CD8-positive, alpha-beta memory T cell (primary cell): ENCODE results near the gene FOXQ1. TPM values are rescaled to one million over a fixed set of nuclear protein-coding genes. Genes with fewer than 3 reads are reported as not detected.
"Not testable (repeated sequence)": the region's sequence is repeated elsewhere in the genome, so short reads cannot be mapped to it uniquely, and the experiment has no call there.

Source experiments
- CTCF ChIA-PET: fragments of 350-600 bp; sonication (Branson Sonifier 250); formaldehyde crosslinking; loops from one replicate; lab custom pipeline; 2021; ENCODE audit warnings: antibody characterized with exemption; lab: Charles Lee
- POLR2A ChIA-PET: fragments of 350-600 bp; sonication (Branson Sonifier 250); formaldehyde crosslinking; loops from one replicate; lab custom pipeline; 2021; ENCODE audit warnings: antibody characterized with exemption; lab: Charles Lee
- DNase-seq, 5 donors: peaks; one replicate each; pipeline versions ENCODE4 v3.0.0 to v3.0.0-alpha.2; 2020 to 2022; ENCODE audit warnings: mixed read lengths in 1 of 5
- H3K27ac ChIP-seq: one replicate; pipeline ENCODE4 v1.7.0; 2013; ENCODE audit warnings: low read depth, mild to moderate bottlenecking, low read length, moderate library complexity
- H3K27me3 ChIP-seq: 2 replicates; pipeline ENCODE4 v1.7.0; 2013; ENCODE audit warnings: low read length, mild to moderate bottlenecking; ENCODE audit not compliant: insufficient read depth, poor library complexity, severe bottlenecking
- H3K36me3 ChIP-seq: 2 replicates; pipeline ENCODE4 v1.7.0; 2013; ENCODE audit warnings: mild to moderate bottlenecking, low read length, moderate library complexity; ENCODE audit not compliant: insufficient read depth
- H3K4me1 ChIP-seq: 2 replicates; pipeline ENCODE4 v1.7.0; 2013; ENCODE audit warnings: mild to moderate bottlenecking, low read length, moderate library complexity; ENCODE audit not compliant: insufficient read depth
- H3K4me3 ChIP-seq: 2 replicates; pipeline ENCODE4 v1.7.0; 2013; ENCODE audit warnings: mild to moderate bottlenecking, low read length
- H3K9me3 ChIP-seq: 2 replicates; pipeline ENCODE4 v1.7.0; 2013; ENCODE audit warnings: mild to moderate bottlenecking, low read length
- H3K27ac Mint-ChIP-seq, 8 donors: one replicate each; pipeline ENCODE4 v1.8.0; 2020 to 2021; ENCODE audit warnings: mixed read lengths in 8 of 8, mild to moderate bottlenecking in 6 of 8, inconsistent platforms in 3 of 8, moderate library complexity in 3 of 8
- H3K27me3 Mint-ChIP-seq, 2 donors: one replicate each; pipeline ENCODE4 v1.8.0; 2020 to 2021; ENCODE audit warnings: mixed read lengths in 2 of 2, mild to moderate bottlenecking in 1 of 2, moderate library complexity in 1 of 2
- H3K36me3 Mint-ChIP-seq, 3 donors: one replicate each; pipeline ENCODE4 v1.8.0; 2020 to 2021; ENCODE audit warnings: mixed read lengths in 3 of 3, inconsistent platforms in 1 of 3, mild to moderate bottlenecking in 1 of 3
- H3K4me1 Mint-ChIP-seq, 3 donors: one replicate each; pipeline ENCODE4 v1.8.0; 2020 to 2021; ENCODE audit warnings: mixed read lengths in 3 of 3, inconsistent platforms in 1 of 3, mild to moderate bottlenecking in 1 of 3
- H3K4me3 Mint-ChIP-seq, 7 donors: one replicate each; pipeline ENCODE4 v1.8.0; 2020 to 2021; ENCODE audit warnings: mixed read lengths in 7 of 7, mild to moderate bottlenecking in 6 of 7, moderate library complexity in 4 of 7, inconsistent platforms in 2 of 7
- H3K9me3 Mint-ChIP-seq, 5 donors: one replicate each; pipeline ENCODE4 v1.8.0; 2020 to 2022; ENCODE audit warnings: mixed read lengths in 5 of 5, mild to moderate bottlenecking in 3 of 5, moderate library complexity in 2 of 5, inconsistent platforms in 1 of 5
- polyA plus RNA-seq: library from polyadenylated mRNA; unstranded; fragments of 300-500 nt; fragmentation: Illumina TruSeq; gene quantifications from one replicate; pipeline ENCODE4 v1.2.3, GENCODE V29; 2021
- total RNA-seq, 2 experiments: library from RNA; stranded (reverse); gene quantifications; one replicate each; pipeline ENCODE4 v1.2.3, GENCODE V29; 2021

FOXQ1 gene
- total and polyA plus RNA-seq, 3 experiments from 2014 or later = not detected

DNA sequence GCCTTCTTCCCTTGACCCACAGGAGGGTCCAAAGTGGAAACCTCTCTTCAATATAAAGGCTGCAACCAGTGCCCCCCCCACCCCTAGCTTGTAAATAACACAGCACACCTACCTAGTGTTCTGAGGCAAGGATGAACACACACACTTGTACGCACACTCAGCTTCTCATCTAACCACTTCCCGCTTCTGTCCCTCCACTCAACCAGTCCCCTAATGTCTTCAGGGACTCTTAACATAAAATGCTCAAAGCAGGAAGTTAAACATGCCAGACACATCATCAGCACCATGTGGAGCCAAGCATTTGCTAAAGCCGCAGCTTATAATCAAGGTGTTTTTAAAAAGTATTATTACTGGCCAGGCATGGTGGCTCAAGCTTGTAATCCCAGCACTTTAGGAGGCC, 35.3 kb downstream of the FOXQ1 start:
- no peak overlapping the region for H3K27ac ChIP-seq
- no peaks in the 10 kb centered on the region for H3K4me1 Mint-ChIP-seq
- H3K36me3 Mint-ChIP-seq = peaks cover 0 to 4% (median 0%) of the 10 kb centered on the region in 3 donors
- H3K9me3 ChIP-seq = no peaks in the 10 kb centered on the region
- ChIA-PET POLR2A (no interaction called here), CTCF (no interaction called here)
- peaks cover 27 to 36% (median 33%) of the 10 kb centered on the region in 5 donors for H3K9me3 Mint-ChIP-seq
- no peaks in the 10 kb centered on the region for H3K27me3 ChIP-seq
- no peak overlapping the region for H3K4me3 ChIP-seq
- H3K27ac Mint-ChIP-seq = no peak overlapping the region
- peaks cover 24 to 72% of the 10 kb centered on the region in 2 donors for H3K27me3 Mint-ChIP-seq
- no peak for DNase-seq
- H3K36me3 ChIP-seq = no peaks in the 10 kb centered on the region
- H3K4me3 Mint-ChIP-seq = no peak overlapping the region
- H3K4me1 ChIP-seq = no peaks in the 10 kb centered on the region

GRCh38 chr6:1348675-1349074, 36.8 kb downstream of the FOXQ1 start:
- H3K4me3 Mint-ChIP-seq = no peak overlapping the region
- peaks cover 29 to 49% (median 35%) of the 10 kb centered on the region in 5 donors for H3K9me3 Mint-ChIP-seq
- H3K4me1 Mint-ChIP-seq = no peaks in the 10 kb centered on the region
- no peaks in the 10 kb centered on the region for H3K27me3 ChIP-seq
- no peaks in the 10 kb centered on the region for H3K9me3 ChIP-seq
- ChIA-PET POLR2A (no interaction called here), CTCF (no interaction called here)
- H3K27ac Mint-ChIP-seq = no peak overlapping the region
- peaks cover 29 to 83% of the 10 kb centered on the region in 2 donors for H3K27me3 Mint-ChIP-seq
- no peak overlapping the region for H3K4me3 ChIP-seq
- no peak for DNase-seq
- peaks cover 0 to 4% (median 0%) of the 10 kb centered on the region in 3 donors for H3K36me3 Mint-ChIP-seq
- no peaks in the 10 kb centered on the region for H3K4me1 ChIP-seq
- H3K36me3 ChIP-seq = no peaks in the 10 kb centered on the region
- no peak overlapping the region for H3K27ac ChIP-seq

- Mint-ChIP-seq H3K27me3 (peaks cover 25 to 81% of the 10 kb centered on the region in 2 donors), H3K4me1 (no peaks in the 10 kb centered on the region), H3K4me3 (no peak overlapping the region), H3K9me3 (peaks cover 21 to 42% (median 29%) of the 10 kb centered on the region in 5 donors), H3K27ac (no peak overlapping the region), H3K36me3 (peaks cover 0 to 4% (median 0%) of the 10 kb centered on the region in 3 donors)
- no peak overlapping the region for H3K4me3 ChIP-seq
- no peak for DNase-seq
- ChIA-PET CTCF (no interaction called here), POLR2A (no interaction called here)
- no peaks in the 10 kb centered on the region for H3K27me3 ChIP-seq
- no peak overlapping the region for H3K27ac ChIP-seq
- no peaks in the 10 kb centered on the region for H3K9me3 ChIP-seq
- no peaks in the 10 kb centered on the region for H3K4me1 ChIP-seq
- no peaks in the 10 kb centered on the region for H3K36me3 ChIP-seq
These were observed 37.8 kb downstream of the FOXQ1 start for GRCh38 chr6:1349655-1350054.

DNA sequence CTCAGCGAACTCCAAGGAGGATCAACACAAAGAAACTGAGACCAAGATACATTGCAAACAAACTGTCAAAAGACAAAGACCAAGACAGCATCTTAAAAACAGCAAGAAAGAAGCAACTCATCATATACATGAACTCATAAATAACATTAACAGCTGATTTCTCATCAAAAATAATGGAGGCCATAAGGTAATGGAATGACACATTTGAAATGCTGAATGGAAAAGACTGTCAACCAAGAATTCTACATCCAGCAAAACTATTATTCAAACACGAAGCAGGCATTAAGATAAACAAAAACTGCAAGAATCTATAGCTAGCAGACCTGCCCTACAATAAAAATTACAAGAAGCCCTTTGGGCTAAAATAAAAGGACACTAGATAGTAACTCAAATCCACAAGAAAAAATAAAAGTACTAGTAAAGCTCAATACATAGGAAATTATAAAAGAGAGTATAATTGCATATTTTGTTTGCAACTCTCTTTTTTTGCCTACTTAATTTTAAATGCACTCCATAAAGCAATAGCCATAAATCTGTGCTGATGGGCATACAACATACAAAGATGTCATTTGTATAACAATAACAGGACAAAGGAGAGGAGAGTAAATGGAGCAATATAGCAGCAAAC, 39.6 kb downstream of the FOXQ1 start:
- Mint-ChIP-seq H3K4me3 (no peak overlapping the region), H3K27me3 (peaks cover 23 to 67% of the 10 kb centered on the region in 2 donors), H3K36me3 (peaks cover 0 to 2% (median 0%) of the 10 kb centered on the region in 3 donors), H3K9me3 (peaks cover 16 to 38% (median 27%) of the 10 kb centered on the region in 5 donors), H3K4me1 (no peaks in the 10 kb centered on the region), H3K27ac (no peak overlapping the region)
- Histone ChIP-seq H3K27me3 (no peaks in the 10 kb centered on the region), H3K4me1 (no peaks in the 10 kb centered on the region), H3K9me3 (no peaks in the 10 kb centered on the region), H3K4me3 (no peak overlapping the region), H3K36me3 (no peaks in the 10 kb centered on the region), H3K27ac (no peak overlapping the region)
- POLR2A ChIA-PET = no interaction called here
- no peak for DNase-seq
- CTCF ChIA-PET = no interaction called here

DNA sequence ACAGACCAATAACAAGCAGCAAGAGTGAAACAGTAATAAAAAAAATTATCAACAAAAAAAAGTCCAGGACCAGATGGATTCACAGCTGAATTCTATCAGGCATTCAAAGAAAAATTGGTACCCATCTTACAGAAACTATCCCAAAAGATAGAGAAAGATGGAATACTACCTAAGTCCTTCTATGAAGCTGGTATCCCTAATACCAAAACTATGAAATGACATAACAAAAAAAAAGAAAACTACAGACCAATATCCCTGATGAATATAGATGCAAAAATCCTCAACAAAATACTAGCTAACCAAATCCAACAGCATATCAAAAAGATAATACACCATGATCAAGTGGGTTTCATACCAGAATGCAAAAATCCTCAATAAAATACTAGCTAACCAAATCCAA, 43.2 kb downstream of the FOXQ1 start:
- H3K27ac Mint-ChIP-seq, H3K36me3 Mint-ChIP-seq, POLR2A ChIA-PET, H3K27me3 ChIP-seq, H3K4me1 Mint-ChIP-seq, H3K4me3 Mint-ChIP-seq, CTCF ChIA-PET, H3K9me3 ChIP-seq, DNase-seq, H3K36me3 ChIP-seq, H3K27ac ChIP-seq, H3K4me1 ChIP-seq, H3K4me3 ChIP-seq: not testable (repeated sequence)
- peaks cover 16 to 35% (median 27%) of the 10 kb centered on the region in 5 donors for H3K9me3 Mint-ChIP-seq
- peaks cover 13 to 51% of the 10 kb centered on the region in 2 donors for H3K27me3 Mint-ChIP-seq

DNA sequence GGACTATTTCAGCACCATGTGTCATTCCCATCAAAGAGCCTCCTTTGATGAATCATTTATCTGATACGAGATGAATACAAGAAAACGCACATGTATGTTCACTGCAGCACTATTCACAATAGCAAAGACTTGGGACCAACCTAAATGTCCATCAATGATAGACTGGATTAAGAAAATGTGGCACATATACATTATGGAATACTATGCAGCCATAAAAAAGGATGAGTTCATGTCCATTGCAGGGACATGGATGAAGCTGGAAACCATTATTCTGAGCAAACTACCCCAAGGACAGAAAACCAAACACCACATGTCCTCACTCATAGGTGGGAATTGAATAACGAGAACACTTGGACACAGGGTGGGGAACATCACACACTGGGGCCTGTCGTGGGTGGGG, 49.8 kb downstream of the FOXQ1 start:
- H3K27ac Mint-ChIP-seq, H3K4me1 ChIP-seq, H3K36me3 ChIP-seq, H3K27ac ChIP-seq, H3K4me3 Mint-ChIP-seq, H3K9me3 Mint-ChIP-seq, H3K4me3 ChIP-seq, H3K9me3 ChIP-seq, CTCF ChIA-PET, DNase-seq, H3K4me1 Mint-ChIP-seq, H3K27me3 ChIP-seq, H3K36me3 Mint-ChIP-seq, POLR2A ChIA-PET: not testable (repeated sequence)
- peaks cover 35 to 49% of the 10 kb centered on the region in 2 donors for H3K27me3 Mint-ChIP-seq

- Histone ChIP-seq H3K9me3 (no peaks in the 10 kb centered on the region), H3K27ac (no peak overlapping the region), H3K36me3 (no peaks in the 10 kb centered on the region), H3K4me3 (no peak overlapping the region), H3K4me1 (no peaks in the 10 kb centered on the region), H3K27me3 (no peaks in the 10 kb centered on the region)
- Mint-ChIP-seq H3K27ac (no peak overlapping the region), H3K27me3 (peaks cover 41 to 50% of the 10 kb centered on the region in 2 donors), H3K4me3 (no peak overlapping the region), H3K36me3 (peaks cover 0 to 1% (median 0%) of the 10 kb centered on the region in 3 donors), H3K4me1 (no peaks in the 10 kb centered on the region), H3K9me3 (peaks cover 0 to 6% (median 0%) of the 10 kb centered on the region in 5 donors)
- DNase-seq = no peak
- POLR2A ChIA-PET = no interaction called here
- CTCF ChIA-PET = no interaction called here
These were observed 50.7 kb downstream of the FOXQ1 start for GRCh38 chr6:1362643-1363042.

DNA sequence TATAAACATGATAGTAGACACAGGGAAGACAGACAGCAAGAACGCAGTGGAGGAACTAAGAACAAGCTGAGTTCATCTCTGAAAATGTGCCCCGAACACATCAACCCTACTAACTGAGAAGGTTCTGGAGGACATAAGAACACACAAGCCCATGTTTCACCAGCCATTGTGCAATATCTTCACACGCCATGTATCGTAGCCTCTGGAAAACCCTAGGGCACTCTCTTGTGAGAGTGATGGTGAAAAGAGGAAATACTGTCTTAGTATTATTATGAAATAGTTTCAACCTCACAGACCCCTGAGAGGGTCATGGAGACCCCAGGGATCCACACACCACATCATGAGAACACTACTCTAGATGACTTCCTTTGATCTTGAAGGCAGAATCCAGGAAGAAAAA, 51.4 kb downstream of the FOXQ1 start:
- Mint-ChIP-seq H3K9me3 (peaks cover 0 to 6% (median 0%) of the 10 kb centered on the region in 5 donors), H3K36me3 (peaks cover 0 to 1% (median 0%) of the 10 kb centered on the region in 3 donors), H3K27me3 (peaks cover 42 to 56% of the 10 kb centered on the region in 2 donors), H3K27ac (no peak overlapping the region), H3K4me3 (no peak overlapping the region), H3K4me1 (no peaks in the 10 kb centered on the region)
- ChIA-PET CTCF (no interaction called here), POLR2A (no interaction called here)
- Histone ChIP-seq H3K27me3 (no peaks in the 10 kb centered on the region), H3K36me3 (no peaks in the 10 kb centered on the region), H3K27ac (no peak overlapping the region), H3K4me1 (no peaks in the 10 kb centered on the region), H3K4me3 (no peak overlapping the region), H3K9me3 (no peaks in the 10 kb centered on the region)
- no peak for DNase-seq
